ENCODE results near the gene MAPKAP1.

- TF ChIP-seq, protein P1, sequence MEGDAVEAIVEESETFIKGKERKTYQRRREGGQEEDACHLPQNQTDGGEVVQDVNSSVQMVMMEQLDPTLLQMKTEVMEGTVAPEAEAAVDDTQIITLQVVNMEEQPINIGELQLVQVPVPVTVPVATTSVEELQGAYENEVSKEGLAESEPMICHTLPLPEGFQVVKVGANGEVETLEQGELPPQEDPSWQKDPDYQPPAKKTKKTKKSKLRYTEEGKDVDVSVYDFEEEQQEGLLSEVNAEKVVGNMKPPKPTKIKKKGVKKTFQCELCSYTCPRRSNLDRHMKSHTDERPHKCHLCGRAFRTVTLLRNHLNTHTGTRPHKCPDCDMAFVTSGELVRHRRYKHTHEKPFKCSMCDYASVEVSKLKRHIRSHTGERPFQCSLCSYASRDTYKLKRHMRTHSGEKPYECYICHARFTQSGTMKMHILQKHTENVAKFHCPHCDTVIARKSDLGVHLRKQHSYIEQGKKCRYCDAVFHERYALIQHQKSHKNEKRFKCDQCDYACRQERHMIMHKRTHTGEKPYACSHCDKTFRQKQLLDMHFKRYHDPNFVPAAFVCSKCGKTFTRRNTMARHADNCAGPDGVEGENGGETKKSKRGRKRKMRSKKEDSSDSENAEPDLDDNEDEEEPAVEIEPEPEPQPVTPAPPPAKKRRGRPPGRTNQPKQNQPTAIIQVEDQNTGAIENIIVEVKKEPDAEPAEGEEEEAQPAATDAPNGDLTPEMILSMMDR (conservative IDR thresholded peaks at IDR 0.05; ENCODE audit: low read depth in 2 of 2), result no peak
- no peak for TF ChIP-seq POLR2AphosphoS5 (IDR thresholded peaks at IDR 0.05; ENCODE audit: low read depth)
- no peak for TF ChIP-seq EZH2phosphoT487 (IDR thresholded peaks at IDR 0.05; ENCODE audit: unreplicated experiment)
- TF ChIP-seq, protein P2, sequence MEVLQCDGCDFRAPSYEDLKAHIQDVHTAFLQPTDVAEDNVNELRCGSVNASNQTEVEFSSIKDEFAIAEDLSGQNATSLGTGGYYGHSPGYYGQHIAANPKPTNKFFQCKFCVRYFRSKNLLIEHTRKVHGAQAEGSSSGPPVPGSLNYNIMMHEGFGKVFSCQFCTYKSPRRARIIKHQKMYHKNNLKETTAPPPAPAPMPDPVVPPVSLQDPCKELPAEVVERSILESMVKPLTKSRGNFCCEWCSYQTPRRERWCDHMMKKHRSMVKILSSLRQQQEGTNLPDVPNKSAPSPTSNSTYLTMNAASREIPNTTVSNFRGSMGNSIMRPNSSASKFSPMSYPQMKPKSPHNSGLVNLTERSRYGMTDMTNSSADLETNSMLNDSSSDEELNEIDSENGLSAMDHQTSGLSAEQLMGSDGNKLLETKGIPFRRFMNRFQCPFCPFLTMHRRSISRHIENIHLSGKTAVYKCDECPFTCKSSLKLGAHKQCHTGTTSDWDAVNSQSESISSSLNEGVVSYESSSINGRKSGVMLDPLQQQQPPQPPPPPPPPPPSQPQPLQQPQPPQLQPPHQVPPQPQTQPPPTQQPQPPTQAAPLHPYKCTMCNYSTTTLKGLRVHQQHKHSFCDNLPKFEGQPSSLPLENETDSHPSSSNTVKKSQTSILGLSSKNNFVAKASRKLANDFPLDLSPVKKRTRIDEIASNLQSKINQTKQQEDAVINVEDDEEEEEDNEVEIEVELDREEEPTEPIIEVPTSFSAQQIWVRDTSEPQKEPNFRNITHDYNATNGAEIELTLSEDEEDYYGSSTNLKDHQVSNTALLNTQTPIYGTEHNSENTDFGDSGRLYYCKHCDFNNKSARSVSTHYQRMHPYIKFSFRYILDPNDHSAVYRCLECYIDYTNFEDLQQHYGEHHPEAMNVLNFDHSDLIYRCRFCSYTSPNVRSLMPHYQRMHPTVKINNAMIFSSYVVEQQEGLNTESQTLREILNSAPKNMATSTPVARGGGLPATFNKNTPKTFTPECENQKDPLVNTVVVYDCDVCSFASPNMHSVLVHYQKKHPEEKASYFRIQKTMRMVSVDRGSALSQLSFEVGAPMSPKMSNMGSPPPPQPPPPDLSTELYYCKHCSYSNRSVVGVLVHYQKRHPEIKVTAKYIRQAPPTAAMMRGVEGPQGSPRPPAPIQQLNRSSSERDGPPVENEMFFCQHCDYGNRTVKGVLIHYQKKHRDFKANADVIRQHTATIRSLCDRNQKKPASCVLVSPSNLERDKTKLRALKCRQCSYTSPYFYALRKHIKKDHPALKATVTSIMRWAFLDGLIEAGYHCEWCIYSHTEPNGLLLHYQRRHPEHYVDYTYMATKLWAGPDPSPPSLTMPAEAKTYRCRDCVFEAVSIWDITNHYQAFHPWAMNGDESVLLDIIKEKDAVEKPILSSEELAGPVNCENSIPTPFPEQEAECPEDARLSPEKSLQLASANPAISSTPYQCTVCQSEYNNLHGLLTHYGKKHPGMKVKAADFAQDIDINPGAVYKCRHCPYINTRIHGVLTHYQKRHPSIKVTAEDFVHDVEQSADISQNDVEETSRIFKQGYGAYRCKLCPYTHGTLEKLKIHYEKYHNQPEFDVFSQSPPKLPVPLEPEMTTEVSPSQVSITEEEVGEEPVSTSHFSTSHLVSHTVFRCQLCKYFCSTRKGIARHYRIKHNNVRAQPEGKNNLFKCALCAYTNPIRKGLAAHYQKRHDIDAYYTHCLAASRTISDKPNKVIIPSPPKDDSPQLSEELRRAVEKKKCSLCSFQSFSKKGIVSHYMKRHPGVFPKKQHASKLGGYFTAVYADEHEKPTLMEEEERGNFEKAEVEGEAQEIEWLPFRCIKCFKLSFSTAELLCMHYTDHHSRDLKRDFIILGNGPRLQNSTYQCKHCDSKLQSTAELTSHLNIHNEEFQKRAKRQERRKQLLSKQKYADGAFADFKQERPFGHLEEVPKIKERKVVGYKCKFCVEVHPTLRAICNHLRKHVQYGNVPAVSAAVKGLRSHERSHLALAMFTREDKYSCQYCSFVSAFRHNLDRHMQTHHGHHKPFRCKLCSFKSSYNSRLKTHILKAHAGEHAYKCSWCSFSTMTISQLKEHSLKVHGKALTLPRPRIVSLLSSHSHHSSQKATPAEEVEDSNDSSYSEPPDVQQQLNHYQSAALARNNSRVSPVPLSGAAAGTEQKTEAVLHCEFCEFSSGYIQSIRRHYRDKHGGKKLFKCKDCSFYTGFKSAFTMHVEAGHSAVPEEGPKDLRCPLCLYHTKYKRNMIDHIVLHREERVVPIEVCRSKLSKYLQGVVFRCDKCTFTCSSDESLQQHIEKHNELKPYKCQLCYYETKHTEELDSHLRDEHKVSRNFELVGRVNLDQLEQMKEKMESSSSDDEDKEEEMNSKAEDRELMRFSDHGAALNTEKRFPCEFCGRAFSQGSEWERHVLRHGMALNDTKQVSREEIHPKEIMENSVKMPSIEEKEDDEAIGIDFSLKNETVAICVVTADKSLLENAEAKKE (CRISPR knock-in tag; IDR thresholded peaks at IDR 0.05), result no peak
- no peak for TF ChIP-seq EZH2 (IDR thresholded peaks at IDR 0.05; ENCODE audit: low read depth, unreplicated experiment)
- TF ChIP-seq JUNB (IDR thresholded peaks at IDR 0.05; ENCODE audit: unreplicated experiment), result no peak
- TF ChIP-seq CREB1 (CRISPR knock-in tag; IDR thresholded peaks at IDR 0.05; ENCODE audit: low read depth), result no peak
- no peak for TF ChIP-seq REST (IDR thresholded peaks at IDR 0.05; ENCODE audit: unreplicated experiment)
- TF ChIP-seq STAT1 (IDR thresholded peaks at IDR 0.05; ENCODE audit: unreplicated experiment), result no peak
- TF ChIP-seq ZNF114 (CRISPR knock-in tag; IDR thresholded peaks at IDR 0.05), result no peak
- no peak for TF ChIP-seq ZNF331 (CRISPR knock-in tag; IDR thresholded peaks at IDR 0.05; ENCODE audit: low read depth)
Measured at GRCh38 chr9:125559894-125560293, 147.1 kb downstream of the MAPKAP1 start.

Measured in GM23338 (cell line).